Measurements from ENCODE around the gene RASGEF1C.

Gene RASGEF1C

GRCh38 chr5:180159756-180160155 lies 49.3 kb downstream of the RASGEF1C start:
- TF ChIP-seq EZH2phosphoT487 (IDR thresholded peaks at IDR 0.05; ENCODE audit: borderline replicate concordance): no peak
- TF ChIP-seq CTCF (conservative IDR thresholded peaks at IDR 0.05; ENCODE audit: low read length): no peak
- H3K9ac ChIP-seq (ENCODE audit: low read depth, low read length, poor library complexity, severe bottlenecking): no peak overlapping the region
- H4K20me1 ChIP-seq (ENCODE audit: insufficient read depth, low read length, poor library complexity, severe bottlenecking): no peaks in the 10 kb centered on the region
- no peaks in the 10 kb centered on the region for H3K79me2 ChIP-seq (ENCODE audit: insufficient read depth, low read length)
- no peak overlapping the region for H2AFZ ChIP-seq (ENCODE audit: low read length)
- H3K4me1 ChIP-seq (ENCODE audit: insufficient read depth, low read length, poor library complexity, severe bottlenecking): no peaks in the 10 kb centered on the region
- H3K27me3 ChIP-seq (ENCODE audit: insufficient read depth, low read length, poor library complexity, severe bottlenecking): no peaks in the 10 kb centered on the region
- no peaks in the 10 kb centered on the region for H3K9me3 ChIP-seq (ENCODE audit: insufficient read depth, low read depth, low read length)
- H3K36me3 ChIP-seq (ENCODE audit: insufficient read depth, low read length): no peaks in the 10 kb centered on the region
- H3K4me3 ChIP-seq (ENCODE audit: low read length, poor library complexity, severe bottlenecking): no peak overlapping the region
- H3K4me2 ChIP-seq (ENCODE audit: low read depth, low read length, poor library complexity, severe bottlenecking): no peak overlapping the region
- H3K9me2 ChIP-seq (replicated peaks; ENCODE audit: low read depth, low read length): no peaks in the 10 kb centered on the region
- no peaks in the 10 kb centered on the region for H3F3A ChIP-seq (ENCODE audit: low read depth)

GRCh38 chr5:180157866-180158265 lies 51.1 kb downstream of the RASGEF1C start:
- H3K9ac ChIP-seq (ENCODE audit: low read depth, low read length, poor library complexity, severe bottlenecking): no peak overlapping the region
- no peaks in the 10 kb centered on the region for H3K9me3 ChIP-seq (ENCODE audit: insufficient read depth, low read depth, low read length)
- no peaks in the 10 kb centered on the region for H3K79me2 ChIP-seq (ENCODE audit: insufficient read depth, low read length)
- no peaks in the 10 kb centered on the region for H3K4me1 ChIP-seq (ENCODE audit: insufficient read depth, low read length, poor library complexity, severe bottlenecking)
- H2AFZ ChIP-seq (ENCODE audit: low read length): no peak overlapping the region
- H3K27me3 ChIP-seq (ENCODE audit: insufficient read depth, low read length, poor library complexity, severe bottlenecking): no peaks in the 10 kb centered on the region
- no peaks in the 10 kb centered on the region for H3K36me3 ChIP-seq (ENCODE audit: insufficient read depth, low read length)
- no peaks in the 10 kb centered on the region for H3F3A ChIP-seq (ENCODE audit: low read depth)
- H3K4me3 ChIP-seq (ENCODE audit: low read length, poor library complexity, severe bottlenecking): no peak overlapping the region
- no peaks in the 10 kb centered on the region for H4K20me1 ChIP-seq (ENCODE audit: insufficient read depth, low read length, poor library complexity, severe bottlenecking)
- TF ChIP-seq EZH2phosphoT487 (IDR thresholded peaks at IDR 0.05; ENCODE audit: borderline replicate concordance) (no peak), CTCF (conservative IDR thresholded peaks at IDR 0.05; ENCODE audit: low read length) (no peak)
- H3K9me2 ChIP-seq (replicated peaks; ENCODE audit: low read depth, low read length): no peaks in the 10 kb centered on the region
- no peak overlapping the region for H3K4me2 ChIP-seq (ENCODE audit: low read depth, low read length, poor library complexity, severe bottlenecking)

GRCh38 chr5:180156141-180156540 lies 52.9 kb downstream of the RASGEF1C start:
- H3K27me3 ChIP-seq (ENCODE audit: insufficient read depth, low read length, poor library complexity, severe bottlenecking): no peaks in the 10 kb centered on the region
- no peaks in the 10 kb centered on the region for H3K4me1 ChIP-seq (ENCODE audit: insufficient read depth, low read length, poor library complexity, severe bottlenecking)
- no peak overlapping the region for H3K4me3 ChIP-seq (ENCODE audit: low read length, poor library complexity, severe bottlenecking)
- H3K9me3 ChIP-seq (ENCODE audit: insufficient read depth, low read depth, low read length): no peaks in the 10 kb centered on the region
- H3K36me3 ChIP-seq (ENCODE audit: insufficient read depth, low read length): no peaks in the 10 kb centered on the region
- TF ChIP-seq CTCF (conservative IDR thresholded peaks at IDR 0.05; ENCODE audit: low read length) (no peak), EZH2phosphoT487 (IDR thresholded peaks at IDR 0.05; ENCODE audit: borderline replicate concordance) (no peak)
- H3K79me2 ChIP-seq (ENCODE audit: insufficient read depth, low read length): no peaks in the 10 kb centered on the region
- no peak overlapping the region for H2AFZ ChIP-seq (ENCODE audit: low read length)
- no peaks in the 10 kb centered on the region for H4K20me1 ChIP-seq (ENCODE audit: insufficient read depth, low read length, poor library complexity, severe bottlenecking)
- no peaks in the 10 kb centered on the region for H3K9me2 ChIP-seq (replicated peaks; ENCODE audit: low read depth, low read length)
- no peak overlapping the region for H3K9ac ChIP-seq (ENCODE audit: low read depth, low read length, poor library complexity, severe bottlenecking)
- no peak overlapping the region for H3K4me2 ChIP-seq (ENCODE audit: low read depth, low read length, poor library complexity, severe bottlenecking)
- H3F3A ChIP-seq (ENCODE audit: low read depth): no peaks in the 10 kb centered on the region
